GM21528 (cell line): ENCODE results near the gene SCGB1D4.
"Not testable (repeated sequence)": the region's sequence is repeated elsewhere in the genome, so short reads cannot be mapped to it uniquely, and the experiment has no call there.

Experiments used
- ATAC-seq: cut with Tn5 transposase; IDR thresholded peaks from one replicate; pipeline ENCODE4 v1.9.1; 2021; ENCODE audit warnings: mild to moderate bottlenecking, moderate library complexity; ENCODE audit not compliant: unreplicated experiment, low FRiP score

Gene SCGB1D4, protein sequence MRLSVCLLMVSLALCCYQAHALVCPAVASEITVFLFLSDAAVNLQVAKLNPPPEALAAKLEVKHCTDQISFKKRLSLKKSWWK

GRCh38 chr11:62298975-62299374, at the start of gene SCGB1D4:
Gene SCGB1D4, minus strand, starts transcription at chr11:62299075. Its CDS starts 65 bp downstream, at chr11:62299010.
- no peak for ATAC-seq

DNA sequence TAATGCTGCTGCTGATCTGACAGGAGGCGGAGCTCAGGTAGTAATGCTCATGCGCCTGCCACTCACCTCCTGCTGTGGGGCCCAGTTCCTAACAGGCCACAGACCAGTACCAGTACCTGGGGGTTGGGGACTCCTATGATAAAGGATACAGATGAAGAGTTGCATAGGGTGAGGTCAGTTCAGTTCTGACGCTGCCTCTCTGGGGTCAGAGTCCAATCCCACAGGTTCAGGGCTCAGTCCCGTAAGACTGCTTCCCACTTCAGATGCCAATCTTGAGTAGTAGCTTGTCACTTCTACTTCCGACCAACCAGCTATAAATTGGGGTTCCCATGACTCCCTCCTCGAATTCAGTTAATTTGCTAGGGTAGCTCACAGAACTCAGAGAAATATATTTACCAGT, 47.0 kb upstream of the SCGB1D4 start:
- ATAC-seq, result no peak

GRCh38 chr11:62344210-62344609, 45.3 kb upstream of the SCGB1D4 start:
- no peak for ATAC-seq

DNA sequence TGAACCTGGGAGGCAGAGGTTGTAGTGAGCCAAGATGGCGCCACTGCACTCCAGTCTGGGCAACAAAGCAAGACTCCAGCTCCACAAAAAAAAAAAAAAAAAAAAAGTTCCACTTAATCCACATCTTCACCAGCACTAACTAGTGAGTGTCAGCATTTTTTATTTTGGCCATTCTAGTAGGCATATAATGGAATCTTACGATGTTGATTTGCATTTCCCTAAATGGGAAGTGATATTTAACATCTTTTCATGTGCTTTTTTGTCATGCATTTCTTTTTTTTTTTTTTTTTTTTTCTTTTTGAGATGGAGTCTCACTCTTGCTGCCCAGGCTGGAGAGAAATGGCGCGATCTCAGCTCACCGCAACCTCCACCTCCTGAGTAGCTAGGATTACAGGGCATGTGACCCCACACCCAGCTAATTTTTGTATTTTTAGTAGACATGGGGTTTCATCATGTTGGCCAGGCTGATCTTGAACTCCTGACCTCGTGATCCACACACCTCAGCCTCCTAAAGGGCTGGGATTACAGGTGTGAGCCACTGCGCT, 44.8 kb upstream of the SCGB1D4 start:
- not testable (repeated sequence) for ATAC-seq

DNA sequence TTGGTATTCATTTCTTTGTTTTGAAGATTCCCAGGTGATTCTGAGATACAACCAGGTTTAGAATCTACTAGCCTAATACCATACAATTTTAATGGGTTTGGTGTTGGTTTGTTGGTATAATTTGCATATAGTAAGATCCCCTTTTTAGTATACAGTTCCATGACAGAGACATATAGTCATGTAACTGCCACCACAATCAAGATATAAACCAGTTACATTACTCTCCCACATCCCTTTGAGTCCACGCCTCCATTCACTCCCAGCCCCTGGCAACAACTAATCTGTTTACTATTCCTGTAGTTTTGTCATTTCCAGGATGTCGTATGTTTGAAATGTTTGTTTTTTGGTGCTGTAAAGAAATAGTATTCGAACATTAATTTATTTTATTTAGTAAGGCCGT, 42.7 kb upstream of the SCGB1D4 start:
- ATAC-seq, result no peak

DNA sequence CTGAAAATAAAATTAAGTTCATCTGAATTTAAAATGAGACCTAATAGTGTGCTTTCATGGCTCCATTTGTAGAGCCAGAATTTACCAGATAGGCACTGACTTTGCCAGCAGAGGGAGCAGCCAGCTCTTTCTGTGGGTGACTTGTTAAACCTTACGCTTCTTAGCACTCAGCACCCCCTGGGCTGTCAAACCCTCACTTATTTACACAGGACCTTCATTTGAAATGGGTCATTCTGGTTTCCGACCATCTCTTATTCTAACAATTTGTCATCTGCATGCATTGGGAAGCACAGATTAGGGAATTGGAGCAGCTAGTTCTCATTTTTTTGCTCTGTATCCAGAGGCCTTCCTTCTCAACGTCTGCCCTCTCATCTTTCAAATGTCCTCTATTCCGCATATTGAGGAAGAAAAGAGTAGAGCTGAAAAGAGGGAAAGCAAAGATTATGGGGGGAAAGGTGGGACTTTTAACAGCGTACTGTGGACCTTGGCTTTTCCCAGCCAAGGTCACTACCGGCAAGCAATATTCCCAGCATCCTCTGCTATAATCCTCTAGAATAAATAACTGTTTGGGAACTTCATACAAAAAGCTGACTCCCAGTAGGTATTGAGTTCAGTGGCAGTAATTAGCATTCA, 41.5 kb upstream of the SCGB1D4 start:
- ATAC-seq, result no peak

DNA sequence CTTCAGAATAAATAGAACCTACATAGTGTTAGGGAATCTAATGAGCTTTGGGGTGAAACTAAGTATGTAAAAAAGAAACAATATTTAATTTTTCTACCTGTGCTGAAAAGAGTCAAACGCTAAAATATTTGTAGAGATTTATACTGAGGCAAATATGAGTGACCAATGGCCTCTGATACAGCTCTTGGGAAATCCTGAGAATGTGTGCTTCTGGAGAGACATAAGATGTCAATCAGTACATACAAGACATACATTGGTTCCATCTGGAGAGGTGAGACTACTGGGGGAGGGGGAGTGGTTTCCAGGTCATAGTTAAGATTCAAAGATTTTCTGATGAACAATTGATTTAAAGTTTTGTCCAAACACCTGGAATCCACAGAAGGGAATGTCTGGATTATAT, 39.3 kb upstream of the SCGB1D4 start:
- no peak for ATAC-seq

GRCh38 chr11:62337303-62338181, 38.7 kb upstream of the SCGB1D4 start, which contains the start of gene ASRGL1:
Gene ASRGL1, plus strand, starts transcription at chr11:62337448. Its CDS starts 530 bp downstream, at chr11:62337978.
- no peak for ATAC-seq

GRCh38 chr11:62336949-62337302, 38.1 kb upstream of the SCGB1D4 start:
- ATAC-seq, result not testable (repeated sequence)

GRCh38 chr11:62333768-62334167, 34.9 kb upstream of the SCGB1D4 start:
- no peak for ATAC-seq

- ATAC-seq, result not testable (repeated sequence)
Observed at GRCh38 chr11:62331264-62331663, 32.4 kb upstream of the SCGB1D4 start.

- not testable (repeated sequence) for ATAC-seq
Observed at GRCh38 chr11:62327541-62327940, 28.7 kb upstream of the SCGB1D4 start.

- not testable (repeated sequence) for ATAC-seq
Observed at GRCh38 chr11:62326719-62327118, 27.8 kb upstream of the SCGB1D4 start.

- ATAC-seq, result not testable (repeated sequence)
Observed at GRCh38 chr11:62325781-62326180, 26.9 kb upstream of the SCGB1D4 start.

DNA sequence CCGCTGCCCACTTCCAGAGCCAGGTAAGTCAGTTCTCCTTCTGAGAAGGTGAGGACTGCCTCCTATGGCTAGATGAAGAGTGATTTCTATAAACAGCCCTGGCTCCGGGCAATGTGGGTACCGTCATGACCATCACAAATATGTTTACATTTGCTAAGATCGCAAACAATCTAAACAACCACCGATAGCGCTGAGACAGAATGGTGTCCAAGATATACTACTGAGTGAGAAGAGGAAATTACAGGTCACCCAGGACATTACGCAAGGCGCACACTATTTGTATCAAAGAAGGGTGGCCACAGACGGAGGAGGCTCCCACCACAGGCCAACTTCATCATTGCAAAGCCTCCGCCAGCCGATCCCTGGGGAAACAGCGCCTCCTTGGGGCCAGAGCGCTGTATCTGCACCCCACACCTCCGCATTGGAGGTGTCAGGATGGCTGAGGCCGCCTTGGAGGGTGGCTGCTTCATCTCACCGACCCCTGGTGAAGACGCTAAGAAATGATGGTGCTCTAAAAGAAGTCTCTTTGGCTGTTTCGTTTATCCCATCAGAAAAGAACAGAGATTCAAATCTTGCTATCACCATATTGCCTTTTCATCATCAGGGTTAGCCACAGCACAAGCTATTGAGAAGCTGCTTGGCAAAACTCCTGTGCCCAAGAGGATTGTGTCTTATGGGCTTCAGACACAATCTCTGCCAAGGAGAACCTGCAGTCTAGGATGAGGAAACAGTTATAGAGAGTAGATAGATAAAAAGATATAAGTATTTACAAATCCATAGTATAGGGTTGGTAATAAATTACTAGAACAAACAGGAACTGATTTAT, 26.1 kb upstream of the SCGB1D4 start:
- no peak for ATAC-seq

DNA sequence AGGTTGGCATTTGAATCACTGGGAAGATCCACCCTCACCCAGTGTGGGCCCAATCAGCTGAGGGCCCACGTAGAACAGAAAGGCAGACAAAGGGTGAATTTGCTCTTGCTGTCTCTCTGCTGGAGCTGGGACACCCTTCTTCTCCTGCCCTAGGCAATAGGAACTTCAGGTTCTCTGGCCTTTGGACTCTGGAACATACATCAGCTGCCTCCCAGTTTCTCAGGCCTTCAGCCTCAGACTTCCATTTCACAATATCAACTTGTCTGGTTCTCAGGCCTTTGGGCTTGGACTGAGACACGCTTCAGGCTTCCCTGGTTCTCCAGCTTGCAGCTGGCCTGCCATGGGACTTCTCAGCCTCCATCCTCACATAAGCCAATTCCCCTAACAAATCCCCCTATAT, 23.6 kb upstream of the SCGB1D4 start:
- no peak for ATAC-seq

DNA sequence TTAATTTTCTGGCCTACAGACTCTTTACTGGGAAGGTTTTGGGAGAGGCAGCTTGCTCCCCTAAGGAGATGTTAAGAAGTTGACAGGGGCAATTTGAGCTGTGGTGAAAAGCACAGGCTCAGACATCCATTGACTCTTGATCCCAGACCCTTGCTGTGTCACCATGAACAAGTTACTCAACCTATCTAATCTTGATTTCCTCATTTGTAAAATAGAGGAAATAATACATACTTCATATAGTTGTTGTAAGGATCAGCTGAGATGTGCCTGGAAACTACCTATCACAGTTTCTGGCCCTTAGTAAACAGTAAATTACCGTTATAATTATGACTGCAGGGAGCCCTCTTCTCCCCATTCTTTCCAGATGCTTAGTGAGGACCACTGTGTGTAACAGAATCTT, 16.6 kb upstream of the SCGB1D4 start:
- no peak for ATAC-seq

GRCh38 chr11:62309991-62310390, 11.1 kb upstream of the SCGB1D4 start:
- ATAC-seq, result no peak

DNA sequence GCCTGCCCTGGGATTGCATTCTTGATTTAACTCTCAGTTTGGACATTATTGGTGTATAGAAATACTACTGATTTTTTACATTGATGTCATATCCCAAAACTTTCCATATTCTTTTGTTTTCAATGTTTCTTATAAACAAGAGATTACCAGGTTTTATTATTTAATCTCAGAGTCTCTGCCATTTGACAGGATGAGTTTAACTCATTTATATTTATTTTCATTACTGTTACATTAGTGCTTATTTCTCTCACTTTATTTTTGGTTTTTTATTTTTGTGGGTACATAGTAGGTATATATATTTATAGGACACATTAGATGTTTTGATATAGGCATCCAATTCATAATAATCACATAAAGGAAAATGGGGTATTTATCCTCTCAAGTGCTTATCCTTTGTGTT, 9.1 kb upstream of the SCGB1D4 start:
- no peak for ATAC-seq

GRCh38 chr11:62306227-62306626, 7.4 kb upstream of the SCGB1D4 start:
- no peak for ATAC-seq
